HL-60 (cell line): Measurements from ENCODE around the gene ATAD3C.
"Not testable (repeated sequence)": the region's sequence is repeated elsewhere in the genome, so short reads cannot be mapped to it uniquely, and the experiment has no call there.

Experiments used
- DNase-seq, 2 experiments: peaks; one replicate each; pipeline ENCODE4 v3.0.0-alpha.2; 2010 to 2020; ENCODE audit warnings: low read depth in 1 of 2, low spot score in 1 of 2
- H3K27ac ChIP-seq: fragments of 250-450 bp; sonication (Bioruptor Pico); replicated peaks from 2 replicates; pipeline ENCODE4 v1.5.1; 2020; ENCODE audit warnings: mild to moderate bottlenecking, moderate library complexity
- H3K27me3 ChIP-seq: fragments of 250-450 bp; sonication (Bioruptor Pico); 2 replicates; pipeline ENCODE4 v1.5.1; 2021; ENCODE audit warnings: mild to moderate bottlenecking, moderate library complexity; ENCODE audit not compliant: insufficient read depth, poor library complexity, severe bottlenecking
- H3K4me3 ChIP-seq: replicated peaks from 2 replicates; pipeline ENCODE4 v1.5.1; 2011; ENCODE audit warnings: mild to moderate bottlenecking, control low read depth, low read length; ENCODE audit not compliant: insufficient read depth
- CTCF ChIP-seq: IDR thresholded peaks from one replicate; pipeline ENCODE4 v1.5.1; 2011; ENCODE audit warnings: low read length, control low read depth, inconsistent platforms; ENCODE audit not compliant: insufficient read depth
- GABPA ChIP-seq: IDR thresholded peaks from 2 replicates; pipeline ENCODE4 v1.6.1; 2012; ENCODE audit warnings: low read depth
- POLR2AphosphoS5 ChIP-seq: IDR thresholded peaks from 2 replicates; pipeline ENCODE4 v1.6.1; 2012; ENCODE audit warnings: low read depth
- REST ChIP-seq: IDR thresholded peaks from 2 replicates; pipeline ENCODE4 v1.6.1; 2012; ENCODE audit warnings: low read depth; ENCODE audit not compliant: insufficient replicate concordance
- SPI1 ChIP-seq: IDR thresholded peaks from 2 replicates; pipeline ENCODE4 v1.6.1; 2012; ENCODE audit warnings: low read depth, mild to moderate bottlenecking, borderline replicate concordance

ATAD3C gene

GRCh38 chr1:1439546-1440261, 9.8 kb upstream of the ATAD3C start:
- no peak for DNase-seq
- Histone ChIP-seq H3K27ac (no peak overlapping the region), H3K27me3 (peaks cover 10% of the 10 kb centered on the region), H3K4me3 (no peak overlapping the region)
- TF ChIP-seq REST (no peak), GABPA (no peak), SPI1 (no peak), CTCF (no peak), POLR2AphosphoS5 (no peak)

GRCh38 chr1:1440262-1441001, 9.1 kb upstream of the ATAD3C start:
- H3K27me3 ChIP-seq: peaks cover 4% of the 10 kb centered on the region
- no peak for DNase-seq
- H3K27ac ChIP-seq: no peak overlapping the region
- TF ChIP-seq GABPA: no peak
- H3K4me3 ChIP-seq: no peak overlapping the region

GRCh38 chr1:1441002-1441888, 8.2 kb upstream of the ATAD3C start:
- Histone ChIP-seq H3K4me3 (no peak overlapping the region), H3K27ac (no peak overlapping the region), H3K27me3 (peaks cover under 1% of the 10 kb centered on the region)
- DNase-seq: peak in 1 of 2 experiments; percentile 47
- TF ChIP-seq GABPA (no peak), CTCF (peak; percentile 97)

GRCh38 chr1:1442069-1442770, 7.3 kb upstream of the ATAD3C start:
- no peaks in the 10 kb centered on the region for H3K27me3 ChIP-seq
- DNase-seq: no peak
- H3K4me3 ChIP-seq: no peak overlapping the region
- TF ChIP-seq GABPA: no peak
- TF ChIP-seq CTCF: no peak
- TF ChIP-seq POLR2AphosphoS5: no peak
- no peak for TF ChIP-seq REST
- no peak for TF ChIP-seq SPI1
- H3K27ac ChIP-seq: no peak overlapping the region

- not testable (repeated sequence) for H3K27ac ChIP-seq, DNase-seq, H3K27me3 ChIP-seq, H3K4me3 ChIP-seq
These were observed 2.9 kb upstream of the ATAD3C start for GRCh38 chr1:1446631-1447030.

GRCh38 chr1:1450616-1451015, 1.1 kb downstream of the ATAD3C start:
- not testable (repeated sequence) for H3K27me3 ChIP-seq, DNase-seq

More at GRCh38 chr1:1450616-1451015, 1.1 kb downstream of the ATAD3C start:
- H3K27ac ChIP-seq, H3K4me3 ChIP-seq: not testable (repeated sequence)
